IMR-90 (cell line): ENCODE results near the gene FGF2. TPM values are rescaled to one million over a fixed set of nuclear protein-coding genes. Genes with fewer than 3 reads are reported as not detected.

Experiments used
- ATAC-seq: fragments of 200-7000 bp; cut with Tn5 transposase; 2 replicates; pipeline ENCODE4 v1.9.1; 2020; ENCODE audit warnings: low read depth, mild to moderate bottlenecking, moderate library complexity
- BruUV-seq: library from RNA; stranded (reverse); fragments of 400-500 nt; replicated peaks from 2 replicates; lab custom pipeline; 2021; lab: Mats Ljungman, UMichigan
- CTCF ChIA-PET: fragments of 300-600 bp; formaldehyde crosslinking; extraction: SDS; loops from one replicate; lab custom pipeline; 2021; ENCODE audit warnings: antibody characterized with exemption; lab: Yijun Ruan, JAX
- POLR2A ChIA-PET: fragments of 300-600 bp; sonication (Branson Sonifier 250); formaldehyde crosslinking; loops from one replicate; lab custom pipeline; 2022; ENCODE audit warnings: antibody characterized with exemption; ENCODE audit not compliant: unreplicated experiment; lab: Charles Lee
- DNase-seq: peaks from one replicate; pipeline ENCODE4 v3.0.0; 2013
- H2AFZ ChIP-seq: replicated peaks from 2 replicates; pipeline ENCODE3; 2013; ENCODE audit warnings: low read length, mild to moderate bottlenecking; ENCODE audit not compliant: poor library complexity
- H2AK5ac ChIP-seq: 2 replicates; pipeline ENCODE4 v1.6.1; 2013; ENCODE audit warnings: low read depth, low read length, inconsistent platforms
- H2AK9ac ChIP-seq: replicated peaks from 2 replicates; pipeline ENCODE3; 2013; ENCODE audit warnings: mild to moderate bottlenecking, low read depth, low read length, moderate library complexity; ENCODE audit not compliant: poor library complexity
- H2BK120ac ChIP-seq: 2 replicates; pipeline ENCODE4 v1.6.1; 2013; ENCODE audit warnings: low read depth, low read length, inconsistent platforms
- H2BK15ac ChIP-seq: 3 replicates; pipeline ENCODE4 v1.6.1; 2013; ENCODE audit warnings: low read depth, low read length, inconsistent platforms
- H2BK20ac ChIP-seq: 2 replicates; pipeline ENCODE4 v1.6.1; 2013; ENCODE audit warnings: low read depth, mild to moderate bottlenecking, inconsistent platforms, low read length, moderate library complexity
- H2BK5ac ChIP-seq: 2 replicates; pipeline ENCODE4 v1.6.1; 2013; ENCODE audit warnings: mild to moderate bottlenecking, low read depth, low read length, inconsistent platforms; ENCODE audit not compliant: poor library complexity, severe bottlenecking
- H3K14ac ChIP-seq: replicated peaks from 2 replicates; pipeline ENCODE4 v1.6.1; 2013; ENCODE audit warnings: low read depth, low read length, inconsistent platforms
- H3K18ac ChIP-seq: 2 replicates; pipeline ENCODE4 v1.6.1; 2013; ENCODE audit warnings: low read depth, low read length, control low read depth
- H3K23ac ChIP-seq: 2 replicates; pipeline ENCODE4 v1.6.1; 2013; ENCODE audit warnings: low read depth, low read length, inconsistent platforms
- H3K27ac ChIP-seq: 2 replicates; pipeline ENCODE4 v1.5.1; 2013; ENCODE audit warnings: mild to moderate bottlenecking, control low read depth, low read length; ENCODE audit not compliant: insufficient read depth
- H3K27me3 ChIP-seq: 2 replicates; pipeline ENCODE4 v1.6.1; 2013; ENCODE audit warnings: low read length; ENCODE audit not compliant: control insufficient read depth, insufficient read depth
- H3K36me3 ChIP-seq: 2 replicates; pipeline ENCODE4 v1.6.1; 2013; ENCODE audit warnings: low read length, mixed read lengths; ENCODE audit not compliant: control insufficient read depth, insufficient read depth
- H3K4ac ChIP-seq: 2 replicates; pipeline ENCODE4 v1.6.1; 2013; ENCODE audit warnings: low read depth, low read length, inconsistent platforms
- H3K4me1 ChIP-seq: 2 replicates; pipeline ENCODE4 v1.6.1; 2013; ENCODE audit warnings: low read length, mixed read lengths; ENCODE audit not compliant: control insufficient read depth, insufficient read depth
- H3K4me2 ChIP-seq: 2 replicates; pipeline ENCODE4 v1.6.1; 2013; ENCODE audit warnings: low read depth, mild to moderate bottlenecking, control low read depth, low read length, moderate library complexity
- H3K4me3 ChIP-seq: 2 replicates; pipeline ENCODE4 v1.5.1; 2013; ENCODE audit warnings: low read depth, mild to moderate bottlenecking, control low read depth, low read length, moderate library complexity; ENCODE audit not compliant: insufficient read depth
- H3K56ac ChIP-seq: 2 replicates; pipeline ENCODE4 v1.6.1; 2013; ENCODE audit warnings: low read length, inconsistent platforms; ENCODE audit not compliant: insufficient read depth; ENCODE audit errors: extremely low read depth
- H3K79me1 ChIP-seq, 2 experiments: 2 replicates each; pipeline ENCODE4 v1.6.1; 2013; ENCODE audit warnings: low read length in 2 of 2, inconsistent platforms in 1 of 2, low read depth in 1 of 2
- H3K9ac ChIP-seq: 2 replicates; pipeline ENCODE4 v1.6.1; 2013; ENCODE audit warnings: low read depth, low read length, control low read depth
- H3K9me1 ChIP-seq: 2 replicates; pipeline ENCODE4 v1.6.1; 2013; ENCODE audit warnings: low read length, inconsistent platforms; ENCODE audit not compliant: insufficient read depth
- H3K9me3 ChIP-seq: 2 replicates; pipeline ENCODE4 v1.6.1; 2013; ENCODE audit warnings: low read length; ENCODE audit not compliant: control insufficient read depth, insufficient read depth
- H4K20me1 ChIP-seq: 2 replicates; pipeline ENCODE4 v1.6.1; 2013; ENCODE audit warnings: low read length, inconsistent platforms; ENCODE audit not compliant: insufficient read depth
- H4K5ac ChIP-seq: 2 replicates; pipeline ENCODE4 v1.6.1; 2013; ENCODE audit warnings: mild to moderate bottlenecking, low read depth, low read length, control low read depth
- H4K8ac ChIP-seq, 2 experiments: 2 replicates each; pipeline ENCODE4 v1.6.1; 2013; ENCODE audit warnings: low read depth in 2 of 2, low read length in 2 of 2, control low read depth in 1 of 2, inconsistent platforms in 1 of 2
- H4K91ac ChIP-seq: 2 replicates; pipeline ENCODE4 v1.6.1; 2013; ENCODE audit warnings: low read depth, low read length, inconsistent platforms; ENCODE audit not compliant: insufficient read depth
- CHD1 ChIP-seq: IDR thresholded peaks from 2 replicates; pipeline ENCODE4 v1.6.1; 2012; ENCODE audit warnings: low read depth, low read length, improper control_type of control experiment
- MAZ ChIP-seq: IDR thresholded peaks from 2 replicates; pipeline ENCODE4 v1.6.1; 2012; ENCODE audit warnings: low read depth, mild to moderate bottlenecking, low read length, improper control_type of control experiment, moderate library complexity, borderline replicate concordance
- MXI1 ChIP-seq: IDR thresholded peaks from 2 replicates; pipeline ENCODE4 v1.6.1; 2012; ENCODE audit warnings: low read depth, mild to moderate bottlenecking, low read length, moderate library complexity, borderline replicate concordance
- RCOR1 ChIP-seq: IDR thresholded peaks from 2 replicates; pipeline ENCODE4 v1.6.1; 2012; ENCODE audit warnings: mild to moderate bottlenecking, low read length, improper control_type of control experiment; ENCODE audit not compliant: insufficient replicate concordance
- WGBS, 2 experiments: methylation state at CpG; one replicate each; pipeline versions ENCODE4 v1.1.5 to v1.1.7; 2013; ENCODE audit warnings: missing lambda C conversion rate in 2 of 2; ENCODE audit not compliant: insufficient read length in 1 of 2; ENCODE audit errors: extremely low coverage in 2 of 2; 5-methylcytosine and 5-hydroxymethylcytosine counted together
- dilution Hi-C: fragments of 300-500 bp; cut with HindIII; formaldehyde crosslinking; loops from one replicate; pipeline ENCODE4 v1.14.3; 2018; ENCODE audit warnings: low sequenced_read_pairs; ENCODE audit not compliant: unreplicated experiment
- in situ Hi-C: fragments of 300-500 bp; cut with MboI; formaldehyde crosslinking; loops from 3 replicates; pipeline ENCODE4 v1.14.3; 2019; ENCODE audit warnings: low sequenced_read_pairs, inconsistent platforms, mixed read lengths
- intact Hi-C: fragments of 100-400 bp; cut with micrococcal nuclease; formaldehyde crosslinking; loops from 2 replicates; pipeline ENCODE4 v1.10.0; 2022
- polyA plus RNA-seq, 3 experiments: library from polyadenylated mRNA; depleted of rRNA; stranded (reverse); fragments of >200 nt; gene quantifications; 2 replicates each; pipeline ENCODE4 v1.2.3, GENCODE V29; 2012; ENCODE audit warnings: low replicate concordance in 1 of 3
- total RNA-seq: library from RNA; depleted of rRNA; stranded (reverse); fragments of >200 nt; gene quantifications from 2 replicates; pipeline ENCODE4 v1.2.3, GENCODE V29; 2012

Gene FGF2
- total and polyA plus RNA-seq, 2 of the 4 experiments (the other 2 are of a cell fraction), result 12.9 to 27.1 TPM

DNA sequence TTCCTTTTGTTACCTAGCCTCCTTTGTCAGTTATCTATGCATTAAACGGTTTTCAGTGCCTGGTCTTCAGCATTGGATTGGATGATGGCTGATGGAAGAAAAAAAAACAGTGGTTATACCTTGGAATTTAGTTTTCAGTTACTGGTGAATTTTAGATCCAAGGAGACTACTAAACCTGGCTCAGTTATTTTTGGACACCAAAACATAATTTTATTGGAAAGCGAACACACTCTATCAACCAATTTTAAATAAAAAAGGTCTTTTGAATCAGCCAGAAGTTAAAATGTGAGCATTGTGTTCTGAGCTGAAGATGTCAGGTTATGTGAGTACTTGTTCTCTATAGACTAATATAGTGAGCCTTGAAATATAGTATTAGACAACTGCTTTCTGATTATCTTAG lies 32.1 kb downstream of the FGF2 start:
- H3K56ac ChIP-seq, result no peak overlapping the region
- 100% methylated on average over 1 of the region's 2 CpGs; no CpG with 5 or more reads in 1 of the 2 experiments for WGBS, 2 experiments
- no peaks in the 10 kb centered on the region for H3K9me3 ChIP-seq
- H2BK5ac ChIP-seq, result no peak overlapping the region
- H2AFZ ChIP-seq, result no peak overlapping the region
- H3K23ac ChIP-seq, result no peak overlapping the region
- H3K18ac ChIP-seq, result no peak overlapping the region
- peaks cover 40% of the 10 kb centered on the region; the same call in 1 of the 2 replicates for H4K20me1 ChIP-seq
- H4K8ac ChIP-seq, result no peak overlapping the region
- peaks cover 11% of the 10 kb centered on the region for H3K9me1 ChIP-seq
- H3K4ac ChIP-seq, result no peak overlapping the region; the same call in 1 of the 2 replicates
- no TSS peak for BruUV-seq
- ATAC-seq (no peak), DNase-seq (no peak)
- dilution Hi-C loops (no loop called here), in situ Hi-C loops (no loop called here), intact Hi-C loops (no loop called here)
- peaks cover 28 to 83% of the 10 kb centered on the region in 2 experiments for H3K79me1 ChIP-seq
- TF ChIP-seq CHD1 (no peak), MXI1 (no peak), RCOR1 (no peak), MAZ (no peak)
- H2BK15ac ChIP-seq, result no peak overlapping the region
- no peak overlapping the region for H2AK9ac ChIP-seq
- H2BK120ac ChIP-seq, result no peak overlapping the region
- ChIA-PET POLR2A (no interaction called here), CTCF (interaction anchor here (1.2 kb wide), 1 partner anchor 56 kb away, joined by 3 read pairs; no protein-coding TSS in a partner anchor)
- no peaks in the 10 kb centered on the region for H3K27me3 ChIP-seq
- no peak overlapping the region for H2BK20ac ChIP-seq
- no peak overlapping the region for H4K5ac ChIP-seq
- H3K14ac ChIP-seq, result no peak overlapping the region
- H4K91ac ChIP-seq, result no peak overlapping the region
- no peak overlapping the region for H3K9ac ChIP-seq
- no peak overlapping the region for H3K27ac ChIP-seq
- no peak overlapping the region for H3K4me2 ChIP-seq
- peaks cover 13% of the 10 kb centered on the region for H3K4me1 ChIP-seq
- H3K36me3 ChIP-seq, result no peaks in the 10 kb centered on the region; the same call in 1 of the 2 replicates
- H2AK5ac ChIP-seq, result peak overlapping the region; percentile 27; the same call in 1 of the 2 replicates
- H3K4me3 ChIP-seq, result no peak overlapping the region
